Tibial artery (tissue), 4 donors: ENCODE measurements around the gene GMNN.

Source experiments
- DNase-seq, 2 donors: peaks; one replicate each; pipeline ENCODE4 v3.0.0-alpha.2; 2019
- H3K27ac ChIP-seq, 2 donors: fragments of 200-600 bp; sonication (generic) in 1 of 2; 1 replicate in 1 of 2; 2 replicates in 1 of 2; pipeline ENCODE4 v1.5.1; 2018 to 2019; ENCODE audit warnings: mild to moderate bottlenecking in 1 of 2
- H3K27me3 ChIP-seq, 2 donors: fragments of 200-600 bp; sonication (generic) in 1 of 2; one replicate each; pipeline versions ENCODE4 v1.5.1 to v1.6.0; 2016 to 2019
- H3K36me3 ChIP-seq, 3 donors: fragments of 200-600 bp; sonication (generic) in 2 of 3; one replicate each; pipeline ENCODE4 v1.5.1; 2016 to 2019; ENCODE audit warnings: mild to moderate bottlenecking in 2 of 3
- H3K4me1 ChIP-seq, 4 donors: fragments of 200-600 bp; sonication (generic) in 2 of 4; 1 replicate in 3 of 4; 2 replicates in 1 of 4; pipeline ENCODE4 v1.5.1; 2016 to 2019
- H3K4me3 ChIP-seq, 2 donors: fragments of 200-600 bp; sonication (generic) in 1 of 2; 1 replicate in 1 of 2; 2 replicates in 1 of 2; pipeline ENCODE4 v1.5.1; 2018 to 2019; ENCODE audit warnings: mild to moderate bottlenecking in 2 of 2
- H3K9me3 ChIP-seq, 3 donors: fragments of 200-600 bp; sonication (generic) in 1 of 3; one replicate each; pipeline ENCODE4 v1.5.1; 2016 to 2019
- CTCF ChIP-seq, 2 experiments: fragments of 200-600 bp in 1 of 2; fragments of 450-650 bp in 1 of 2; IDR thresholded peaks; one replicate each; pipeline ENCODE4 v1.5.1; 2017 to 2019; ENCODE audit warnings: antibody characterized with exemption in 2 of 2, mild to moderate bottlenecking in 1 of 2, moderate library complexity in 1 of 2
- intact Hi-C: fragments of 100-400 bp; cut with DNase I; formaldehyde crosslinking; loops from one replicate; pipeline ENCODE4 v1.15.0; 2023; ENCODE audit warnings: low total_unique reads

Gene GMNN

DNA sequence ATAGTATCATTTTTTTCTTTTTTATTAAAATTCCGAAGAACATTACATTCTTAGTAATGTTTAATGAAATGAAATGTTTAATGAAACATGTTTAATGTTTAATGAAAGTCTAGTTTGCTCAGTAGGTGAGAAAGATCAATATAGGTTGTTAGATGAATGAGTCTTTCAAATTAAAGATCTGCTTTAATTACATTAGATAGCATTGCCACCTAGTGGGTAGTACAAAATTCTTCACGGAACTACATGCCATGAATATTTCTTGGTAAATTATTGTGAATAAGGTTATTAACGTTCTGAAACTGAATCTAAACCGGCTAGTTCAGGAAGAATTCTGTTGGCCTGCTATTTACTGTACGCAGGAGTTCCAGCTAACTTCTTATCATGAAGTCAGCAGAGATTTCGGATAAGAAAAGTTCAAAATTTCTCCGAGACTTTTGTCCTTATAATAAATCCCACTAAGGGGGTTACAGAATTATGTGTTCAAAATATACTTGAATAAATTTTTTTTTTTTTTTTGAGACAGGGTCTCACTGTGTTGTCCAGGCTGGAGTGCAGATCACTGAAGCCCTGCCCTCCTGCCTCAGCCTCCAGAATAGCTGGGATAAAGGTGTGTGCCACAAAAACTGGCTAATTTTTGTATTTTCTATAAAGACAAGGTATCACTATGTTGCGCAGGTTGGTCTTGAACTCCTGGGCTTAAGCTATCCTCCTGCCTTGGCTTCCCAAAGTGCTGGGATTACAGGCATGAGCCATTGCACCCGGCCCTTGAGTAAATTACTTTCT, 7.9 kb upstream of the GMNN start:
- TF ChIP-seq CTCF (IDR thresholded peaks at IDR 0.05) = peak; percentile 21 to 40
- Histone ChIP-seq H3K27me3 (no peaks in the 10 kb centered on the region), H3K4me1 (peaks cover 0 to 2% (median 0%) of the 10 kb centered on the region in 4 donors), H3K36me3 (no peaks in the 10 kb centered on the region), H3K9me3 (no peaks in the 10 kb centered on the region), H3K4me3 (no peak overlapping the region), H3K27ac (no peak overlapping the region)
- intact Hi-C loops = loop anchor here (10.0 kb wide), 1 partner anchor 182 kb away; no protein-coding TSS in a partner anchor
- DNase-seq = no peak

GRCh38 chr6:24768361-24768760, 6.4 kb upstream of the GMNN start:
- no peak for TF ChIP-seq CTCF (IDR thresholded peaks at IDR 0.05)
- no peak for DNase-seq
- Histone ChIP-seq H3K4me1 (peaks cover 0 to 2% (median 0%) of the 10 kb centered on the region in 4 donors), H3K27ac (no peak overlapping the region), H3K36me3 (no peaks in the 10 kb centered on the region), H3K9me3 (no peaks in the 10 kb centered on the region), H3K27me3 (no peaks in the 10 kb centered on the region), H3K4me3 (no peak overlapping the region)
- intact Hi-C loops = loop anchor here (2.0 to 10.0 kb wide), 2 partner anchors 64 to 184 kb away; no protein-coding TSS in a partner anchor

- Histone ChIP-seq H3K9me3 (no peaks in the 10 kb centered on the region), H3K27ac (peak overlapping the region; percentile 84 to 85), H3K36me3 (no peaks in the 10 kb centered on the region), H3K4me3 (peak overlapping the region; percentile 81 to 86), H3K4me1 (peaks cover 0 to 14% (median 6%) of the 10 kb centered on the region in 4 donors), H3K27me3 (no peaks in the 10 kb centered on the region)
- TF ChIP-seq CTCF (IDR thresholded peaks at IDR 0.05) = no peak
- intact Hi-C loops = no loop called here
- no peak for DNase-seq
Measured at GRCh38 chr6:24775520-24776058, 852 bp downstream of the GMNN start.

DNA sequence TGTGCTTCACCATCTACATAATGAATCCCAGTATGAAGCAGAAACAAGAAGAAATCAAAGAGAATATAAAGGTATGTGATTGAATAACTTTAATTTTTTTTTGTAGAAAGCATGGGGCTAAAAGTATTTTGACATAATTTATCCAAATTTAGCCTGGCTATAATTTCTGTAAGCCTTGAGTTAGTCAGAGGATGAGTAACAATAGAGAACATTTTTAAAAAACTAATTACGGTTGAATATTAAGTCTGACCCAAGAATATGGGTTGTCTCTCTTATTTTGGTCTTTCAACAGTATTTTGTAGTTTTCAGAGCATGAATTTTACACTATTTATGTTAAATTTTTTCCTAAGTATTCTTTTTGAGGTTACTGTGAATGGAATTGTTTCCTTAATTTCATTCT, 2.5 kb downstream of the GMNN start:
- no peaks in the 10 kb centered on the region for H3K27me3 ChIP-seq
- H3K4me3 ChIP-seq = no peak overlapping the region
- DNase-seq = no peak
- peaks cover 2 to 8% (median 7%) of the 10 kb centered on the region in 3 donors for H3K36me3 ChIP-seq
- H3K4me1 ChIP-seq = peaks cover 0 to 14% (median 6%) of the 10 kb centered on the region in 4 donors
- TF ChIP-seq CTCF (IDR thresholded peaks at IDR 0.05) = no peak
- intact Hi-C loops = no loop called here
- no peak overlapping the region for H3K27ac ChIP-seq
- H3K9me3 ChIP-seq = no peaks in the 10 kb centered on the region

- Histone ChIP-seq H3K27ac (no peak overlapping the region), H3K4me1 (peaks cover 0 to 14% (median 6%) of the 10 kb centered on the region in 4 donors), H3K4me3 (no peak overlapping the region), H3K27me3 (no peaks in the 10 kb centered on the region), H3K36me3 (peaks cover 6 to 16% (median 13%) of the 10 kb centered on the region in 3 donors), H3K9me3 (no peaks in the 10 kb centered on the region)
- no peak for TF ChIP-seq CTCF (IDR thresholded peaks at IDR 0.05)
- intact Hi-C loops = no loop called here
- no peak for DNase-seq
Measured at GRCh38 chr6:24778121-24778520, 3.4 kb downstream of the GMNN start.
